GM10248 (cell line): Measurements from ENCODE around the gene RAB11FIP3.
A peak's percentile ranks its signal among the peaks of the same experiment; 100 is the strongest.
"Not testable (repeated sequence)": the region's sequence is repeated elsewhere in the genome, so short reads cannot be mapped to it uniquely, and the experiment has no call there.

ENCODE experiments used
- CTCF ChIA-PET: fragments of 300-600 bp; sonication (Branson Sonifier 250); formaldehyde crosslinking; extraction: SDS; loops from one replicate; lab custom pipeline; 2021; ENCODE audit warnings: antibody characterized with exemption; lab: Yijun Ruan, JAX
- POLR2A ChIA-PET: fragments of 350-650 bp; sonication (Branson Sonifier 250); formaldehyde crosslinking; extraction: SDS; loops from one replicate; lab custom pipeline; 2020; ENCODE audit warnings: antibody characterized with exemption; lab: Yijun Ruan, JAX
- DNase-seq: peaks from one replicate; pipeline ENCODE4 v3.0.0; 2012; ENCODE audit errors: extremely low spot score
- TF ChIP-seq, protein P1 (sequence below): IDR thresholded peaks from 2 replicates; pipeline ENCODE4 v1.5.1; 2012; ENCODE audit warnings: mild to moderate bottlenecking, low read depth; ENCODE audit errors: extremely low read depth, missing control alignments, control extremely low read depth

Gene RAB11FIP3

DNA sequence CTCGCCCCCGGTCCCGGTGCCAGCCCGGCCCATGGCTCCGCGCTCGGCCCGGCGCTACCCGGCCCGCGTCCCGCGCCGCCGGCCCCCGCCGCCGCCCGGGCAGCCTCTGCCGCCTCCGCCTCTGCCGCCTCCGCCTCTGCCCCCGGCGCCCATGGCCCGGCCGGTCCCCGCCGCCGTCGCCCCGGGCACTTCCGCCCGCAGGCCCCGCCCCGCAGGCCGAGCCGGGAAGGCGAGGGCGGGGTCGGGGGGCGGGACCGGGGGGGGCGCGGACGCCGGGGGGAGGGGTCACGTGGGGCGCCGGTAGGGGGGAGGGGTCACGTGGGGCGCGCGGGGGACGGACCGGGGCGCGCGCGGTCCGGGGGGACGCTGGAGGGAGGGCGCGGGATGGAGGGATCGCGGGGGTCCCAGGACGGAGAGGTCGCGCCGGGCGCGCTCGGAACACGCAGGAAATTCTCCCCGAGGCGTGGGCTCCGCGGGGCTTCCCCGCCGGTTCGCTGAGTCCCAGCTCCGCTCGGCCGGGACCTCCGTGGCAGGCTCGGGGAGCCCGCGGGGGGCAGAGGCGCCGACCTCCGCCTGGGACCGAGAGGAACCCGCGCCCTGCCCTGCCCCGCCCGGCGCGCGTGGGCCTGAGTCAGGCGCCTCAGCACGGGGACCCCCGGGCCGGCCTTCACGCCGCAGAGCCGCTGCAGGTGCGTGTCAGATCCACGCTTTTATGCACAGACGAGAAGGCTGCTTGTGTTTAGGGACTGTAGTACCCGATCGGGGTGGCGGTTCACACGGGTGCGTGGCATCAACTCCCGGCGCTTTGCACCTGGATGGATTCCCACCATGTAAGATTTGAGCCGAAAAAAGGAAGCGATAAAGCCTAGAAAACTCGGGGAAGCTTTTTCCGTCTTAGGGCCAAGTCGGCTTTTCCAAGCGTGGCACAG lies 43.4 kb upstream of the RAB11FIP3 start, which contains the start of gene PGAP6:
Gene PGAP6, minus strand, starts transcription at position 190 of the 929 bp plus-strand sequence. Its CDS starts 157 bp downstream, at position 33.
- peak; percentile 94 for DNase-seq
- CTCF ChIA-PET: interaction anchor here (0.8 to 2.1 kb wide), 6 partner anchors 10 to 275 kb away, joined by 3 to 5 read pairs (median 4); partner anchors contain the start of genes HBQ1 and RAB11FIP3
- TF ChIP-seq, protein P1, sequence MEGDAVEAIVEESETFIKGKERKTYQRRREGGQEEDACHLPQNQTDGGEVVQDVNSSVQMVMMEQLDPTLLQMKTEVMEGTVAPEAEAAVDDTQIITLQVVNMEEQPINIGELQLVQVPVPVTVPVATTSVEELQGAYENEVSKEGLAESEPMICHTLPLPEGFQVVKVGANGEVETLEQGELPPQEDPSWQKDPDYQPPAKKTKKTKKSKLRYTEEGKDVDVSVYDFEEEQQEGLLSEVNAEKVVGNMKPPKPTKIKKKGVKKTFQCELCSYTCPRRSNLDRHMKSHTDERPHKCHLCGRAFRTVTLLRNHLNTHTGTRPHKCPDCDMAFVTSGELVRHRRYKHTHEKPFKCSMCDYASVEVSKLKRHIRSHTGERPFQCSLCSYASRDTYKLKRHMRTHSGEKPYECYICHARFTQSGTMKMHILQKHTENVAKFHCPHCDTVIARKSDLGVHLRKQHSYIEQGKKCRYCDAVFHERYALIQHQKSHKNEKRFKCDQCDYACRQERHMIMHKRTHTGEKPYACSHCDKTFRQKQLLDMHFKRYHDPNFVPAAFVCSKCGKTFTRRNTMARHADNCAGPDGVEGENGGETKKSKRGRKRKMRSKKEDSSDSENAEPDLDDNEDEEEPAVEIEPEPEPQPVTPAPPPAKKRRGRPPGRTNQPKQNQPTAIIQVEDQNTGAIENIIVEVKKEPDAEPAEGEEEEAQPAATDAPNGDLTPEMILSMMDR: no peak
- POLR2A ChIA-PET: interaction anchor here (1.0 kb wide), 1 partner anchor 19 kb away, joined by 11 read pairs; the partner anchor contains the start of gene DECR2

DNA sequence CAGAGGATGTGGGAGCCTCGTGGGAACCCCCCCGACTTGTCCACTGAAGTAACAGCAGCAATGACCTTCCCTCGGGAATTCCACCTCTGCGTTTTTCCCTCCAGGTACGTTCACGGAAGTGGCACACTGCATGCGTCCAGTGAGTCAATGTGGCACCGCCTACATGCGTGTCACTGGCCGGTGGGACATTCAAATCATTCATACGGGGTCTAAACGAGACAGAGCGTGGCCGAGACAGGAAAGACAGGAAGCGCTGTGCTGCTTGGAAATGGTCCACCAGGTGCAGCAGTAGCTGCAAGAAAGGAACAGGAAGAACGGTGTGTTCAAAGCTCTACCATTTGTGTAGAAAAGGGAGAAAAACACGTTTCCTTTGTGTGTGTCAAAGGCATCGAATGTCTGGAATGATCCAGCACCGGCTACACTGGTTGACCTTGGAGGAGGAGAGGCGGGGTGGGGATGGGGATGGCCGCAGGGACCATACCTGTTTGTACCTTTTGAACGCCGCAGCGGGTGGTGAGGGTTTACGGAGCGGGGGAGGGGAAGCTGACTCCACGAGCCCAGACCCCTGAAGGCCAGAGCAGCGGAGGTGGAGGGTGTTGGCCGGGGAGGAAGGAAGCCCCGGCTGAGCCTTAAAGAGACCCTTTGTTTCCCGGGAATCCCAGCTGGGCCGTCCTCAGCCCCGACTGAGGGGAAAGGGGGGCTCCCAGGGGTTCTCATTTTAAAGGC lies 42.0 kb upstream of the RAB11FIP3 start:
- CTCF ChIA-PET: interaction anchor here (0.9 to 2.1 kb wide), 4 partner anchors 8 to 277 kb away, joined by 3 to 5 read pairs (median 5); no protein-coding TSS in a partner anchor
- DNase-seq: no peak
- POLR2A ChIA-PET: interaction anchor here (1.0 kb wide), 1 partner anchor 18 kb away, joined by 11 read pairs; the partner anchor contains the start of gene DECR2
- TF ChIP-seq, protein P1: no peak

DNA sequence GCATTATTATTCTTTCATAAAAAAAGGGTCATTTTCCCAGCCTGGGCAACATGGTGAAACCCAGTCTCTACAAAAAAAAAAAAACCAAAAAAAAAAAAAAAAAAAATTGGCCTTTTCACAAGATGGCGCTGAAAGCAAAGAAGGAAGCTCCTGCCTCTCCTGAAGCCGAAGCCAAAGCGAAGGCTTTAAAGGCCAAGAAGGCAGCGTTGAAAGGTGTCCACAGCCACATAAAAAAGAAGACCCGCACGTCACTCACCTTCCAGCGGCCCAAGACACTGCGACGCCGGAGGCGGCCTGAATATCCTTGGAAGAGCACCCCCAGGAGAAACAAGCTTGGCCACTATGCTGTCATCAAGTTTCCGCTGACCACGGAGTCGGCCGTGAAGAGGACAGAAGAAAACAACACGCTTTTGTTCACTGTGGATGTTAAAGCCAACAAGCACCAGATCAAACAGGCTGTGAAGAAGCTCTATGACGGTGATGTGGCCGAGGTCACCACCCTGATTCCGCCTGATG lies 38.8 kb upstream of the RAB11FIP3 start:
- no peak for DNase-seq
- TF ChIP-seq, protein P1: no peak
- ChIA-PET POLR2A (interaction anchor here (0.6 kb wide), 1 partner anchor 154 kb away, joined by 6 read pairs; no protein-coding TSS in a partner anchor), CTCF (no interaction called here)

DNA sequence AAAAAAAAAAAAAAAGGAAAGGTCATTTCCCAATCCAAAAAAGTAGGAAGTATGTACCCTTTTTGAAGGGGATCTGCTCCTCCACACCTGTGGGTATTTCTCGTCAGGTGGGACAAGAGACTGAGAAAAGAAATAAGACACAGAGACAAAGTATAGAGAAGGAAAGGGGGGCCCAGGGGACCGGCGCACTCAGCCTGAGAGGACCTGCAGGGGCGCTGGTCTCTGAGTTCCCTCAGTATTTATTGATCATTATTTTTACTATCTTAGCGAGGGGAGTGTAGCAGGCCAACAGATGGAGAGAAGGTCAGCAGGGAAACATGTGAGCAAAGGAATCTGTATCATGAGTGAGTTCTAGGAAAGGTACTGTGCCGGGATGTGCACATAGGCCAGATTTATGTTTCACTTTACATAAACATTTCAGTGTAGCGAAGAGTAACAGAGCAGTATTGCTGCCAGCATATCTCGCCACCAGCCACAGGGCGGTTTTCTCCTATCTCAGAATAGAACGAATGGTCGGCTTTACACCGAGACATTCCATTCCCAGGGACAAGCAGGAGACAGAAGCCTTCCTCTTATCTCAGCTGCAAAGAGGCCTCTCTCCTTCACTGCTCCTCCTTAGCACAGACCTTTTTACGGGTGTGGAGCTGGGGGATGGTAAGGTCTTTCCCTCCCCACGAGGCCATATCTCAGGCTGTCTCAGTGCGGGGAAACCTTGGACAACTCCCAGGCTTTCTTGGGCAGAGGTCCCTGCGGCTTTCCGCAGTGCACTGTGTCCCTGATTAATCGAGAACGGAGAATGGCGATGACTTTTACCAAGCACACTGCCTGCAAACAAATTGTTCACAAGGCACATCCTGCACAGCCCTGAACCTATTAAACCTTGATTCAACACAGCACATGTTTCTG lies 37.4 kb upstream of the RAB11FIP3 start:
- CTCF ChIA-PET, POLR2A ChIA-PET, DNase-seq: not testable (repeated sequence)

DNA sequence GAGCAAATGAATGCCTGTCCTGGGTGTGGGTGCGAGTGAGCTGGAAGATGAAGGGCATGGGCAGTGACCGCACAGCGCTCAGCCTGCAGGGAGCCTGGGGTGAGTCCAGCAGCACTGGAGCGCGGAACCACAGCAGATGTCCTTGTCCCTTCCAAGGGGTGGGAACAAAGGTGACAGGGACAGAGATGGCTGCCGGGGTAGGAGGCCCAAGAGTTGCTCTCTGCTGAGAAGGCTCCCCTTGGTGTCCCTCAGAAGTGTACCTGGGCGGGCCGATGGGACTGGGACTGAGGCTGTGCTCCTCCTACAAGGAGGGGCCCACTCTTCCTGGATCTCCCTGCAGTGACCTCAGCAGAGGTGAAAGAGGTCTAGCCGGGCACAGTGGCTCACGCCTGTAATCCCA lies 36.1 kb upstream of the RAB11FIP3 start:
- ChIA-PET POLR2A (no interaction called here), CTCF (interaction anchor here (0.9 kb wide), 2 partner anchors 60 to 395 kb away, joined by 3 read pairs; no protein-coding TSS in a partner anchor)
- DNase-seq: no peak
- TF ChIP-seq, protein P1: no peak

DNA sequence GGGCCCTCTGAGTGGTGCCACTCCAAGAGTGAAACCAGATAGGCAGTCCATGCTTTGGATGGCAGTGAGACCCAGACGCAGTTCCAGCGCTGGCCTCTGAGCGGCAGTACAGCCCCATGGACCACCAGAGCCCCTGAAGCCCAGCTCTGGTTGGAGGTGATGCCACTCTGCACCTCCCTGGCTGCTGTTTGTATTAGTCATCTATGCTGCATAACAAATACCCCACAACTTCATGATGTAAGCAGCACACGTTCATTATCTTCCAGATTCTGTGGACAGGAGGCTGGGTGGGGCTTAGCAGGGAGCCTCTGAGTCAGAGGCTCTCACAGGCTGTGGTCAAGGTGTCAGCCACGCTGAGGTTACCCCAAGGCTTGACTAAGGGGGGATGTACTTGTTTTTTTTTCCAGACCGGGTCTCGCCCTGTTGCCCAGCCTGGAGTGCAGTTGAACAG lies 33.5 kb upstream of the RAB11FIP3 start:
- TF ChIP-seq, protein P1: peak; percentile 70
- POLR2A ChIA-PET: no interaction called here
- peak; percentile 62 for DNase-seq
- CTCF ChIA-PET: interaction anchor here (1.1 to 1.4 kb wide), 4 partner anchors 9 to 324 kb away, joined by 3 to 5 read pairs (median 4); partner anchors contain the start of gene DECR2
